ENCODE results near the gene TSPAN31. TPM values are rescaled to one million over a fixed set of nuclear protein-coding genes. Genes with fewer than 3 reads are reported as not detected.
A peak's percentile ranks its signal among the peaks of the same experiment; 100 is the strongest.

TSPAN31 gene
- total and polyA plus RNA-seq, 9 of the 15 experiments (the other 6 are each of a cell fraction or from before 2014, with no cell fraction given): 11.3 to 26.4 (median 14.3) TPM

DNA sequence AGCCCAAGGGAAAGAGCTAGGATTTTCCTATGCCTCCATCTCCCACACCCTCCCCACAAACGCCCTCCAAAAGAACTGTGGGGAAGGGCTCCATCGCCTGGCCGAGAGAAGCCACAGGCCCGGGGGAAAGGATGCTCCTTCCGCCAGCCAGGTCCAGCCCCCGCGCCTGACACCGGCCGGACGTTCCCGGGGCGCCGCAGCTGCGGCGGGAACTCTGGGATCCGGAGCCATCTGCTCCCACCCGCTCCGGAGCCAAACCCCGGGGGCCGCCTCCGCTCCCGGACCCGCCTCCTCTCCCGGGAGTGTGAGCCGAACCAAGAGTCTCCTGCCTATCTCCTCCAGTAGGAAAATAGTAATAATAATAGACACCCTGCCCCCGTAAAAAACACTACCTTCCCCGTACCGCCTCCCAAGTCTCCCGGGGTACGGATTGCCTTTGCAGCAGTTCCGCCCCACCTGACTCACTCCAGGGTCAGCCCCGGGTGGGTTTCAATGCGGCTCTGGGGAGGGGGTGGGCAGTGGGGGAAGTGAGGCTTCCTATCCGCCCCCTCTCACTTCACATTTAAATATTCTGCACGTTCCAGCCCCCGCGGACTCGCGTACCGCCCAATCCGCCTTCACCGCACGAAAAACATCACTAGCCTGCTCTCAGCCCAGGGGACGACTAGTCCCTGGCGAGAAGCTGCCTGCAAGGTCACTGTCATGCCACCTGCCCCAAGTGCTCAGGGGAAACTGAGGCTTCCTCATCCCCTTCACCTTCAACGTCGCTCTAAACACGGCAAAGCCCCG lies 8.7 kb upstream of the TSPAN31 start (continued):
- TF ChIP-seq SP2 (IDR thresholded peaks at IDR 0.05; ENCODE audit: extremely low read depth, low read depth, low read length, poor library complexity, severe bottlenecking) (no peak), ZNF717 (CRISPR knock-in tag; IDR thresholded peaks at IDR 0.05) (no peak), PYGO2 (tag; IDR thresholded peaks at IDR 0.05) (no peak), BRF1 (IDR thresholded peaks at IDR 0.05; ENCODE audit: borderline replicate concordance, extremely low read depth, insufficient read length) (no peak), NR2C1 (IDR thresholded peaks at IDR 0.05) (no peak), NR2C1 (tag; IDR thresholded peaks at IDR 0.05) (no peak), PURB (CRISPR knock-in tag; IDR thresholded peaks at IDR 0.05; ENCODE audit: low read depth) (no peak), ZNF764 (CRISPR knock-in tag; IDR thresholded peaks at IDR 0.05; ENCODE audit: low read depth) (no peak), FIP1L1 (IDR thresholded peaks at IDR 0.05; ENCODE audit: low read depth, low read length, poor library complexity, severe bottlenecking) (no peak), STAT5B (CRISPR knock-in tag; IDR thresholded peaks at IDR 0.05) (no peak), TCF7 (IDR thresholded peaks at IDR 0.05; ENCODE audit: borderline replicate concordance) (no peak), PHF21A (IDR thresholded peaks at IDR 0.05; ENCODE audit: borderline replicate concordance, low read depth) (no peak), FOSL1 (tag; conservative IDR thresholded peaks at IDR 0.05) (peak; percentile 24; the same call in 1 of the 2 replicates), POU5F1 (IDR thresholded peaks at IDR 0.05; ENCODE audit: borderline replicate concordance, low read depth, low read length, partially characterized antibody) (no peak), CAMTA2 (CRISPR knock-in tag; conservative IDR thresholded peaks at IDR 0.05) (no peak), CBX8 (IDR thresholded peaks at IDR 0.05; ENCODE audit: borderline replicate concordance, extremely low read depth, low read depth, low read length, poor library complexity, severe bottlenecking) (no peak), ETV1 (tag; conservative IDR thresholded peaks at IDR 0.05; ENCODE audit: low read depth) (peak; percentile 74)
- TF ChIP-seq, protein P1, sequence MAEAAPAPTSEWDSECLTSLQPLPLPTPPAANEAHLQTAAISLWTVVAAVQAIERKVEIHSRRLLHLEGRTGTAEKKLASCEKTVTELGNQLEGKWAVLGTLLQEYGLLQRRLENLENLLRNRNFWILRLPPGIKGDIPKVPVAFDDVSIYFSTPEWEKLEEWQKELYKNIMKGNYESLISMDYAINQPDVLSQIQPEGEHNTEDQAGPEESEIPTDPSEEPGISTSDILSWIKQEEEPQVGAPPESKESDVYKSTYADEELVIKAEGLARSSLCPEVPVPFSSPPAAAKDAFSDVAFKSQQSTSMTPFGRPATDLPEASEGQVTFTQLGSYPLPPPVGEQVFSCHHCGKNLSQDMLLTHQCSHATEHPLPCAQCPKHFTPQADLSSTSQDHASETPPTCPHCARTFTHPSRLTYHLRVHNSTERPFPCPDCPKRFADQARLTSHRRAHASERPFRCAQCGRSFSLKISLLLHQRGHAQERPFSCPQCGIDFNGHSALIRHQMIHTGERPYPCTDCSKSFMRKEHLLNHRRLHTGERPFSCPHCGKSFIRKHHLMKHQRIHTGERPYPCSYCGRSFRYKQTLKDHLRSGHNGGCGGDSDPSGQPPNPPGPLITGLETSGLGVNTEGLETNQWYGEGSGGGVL (CRISPR knock-in tag; IDR thresholded peaks at IDR 0.05): no peak
- TF ChIP-seq, protein P2, sequence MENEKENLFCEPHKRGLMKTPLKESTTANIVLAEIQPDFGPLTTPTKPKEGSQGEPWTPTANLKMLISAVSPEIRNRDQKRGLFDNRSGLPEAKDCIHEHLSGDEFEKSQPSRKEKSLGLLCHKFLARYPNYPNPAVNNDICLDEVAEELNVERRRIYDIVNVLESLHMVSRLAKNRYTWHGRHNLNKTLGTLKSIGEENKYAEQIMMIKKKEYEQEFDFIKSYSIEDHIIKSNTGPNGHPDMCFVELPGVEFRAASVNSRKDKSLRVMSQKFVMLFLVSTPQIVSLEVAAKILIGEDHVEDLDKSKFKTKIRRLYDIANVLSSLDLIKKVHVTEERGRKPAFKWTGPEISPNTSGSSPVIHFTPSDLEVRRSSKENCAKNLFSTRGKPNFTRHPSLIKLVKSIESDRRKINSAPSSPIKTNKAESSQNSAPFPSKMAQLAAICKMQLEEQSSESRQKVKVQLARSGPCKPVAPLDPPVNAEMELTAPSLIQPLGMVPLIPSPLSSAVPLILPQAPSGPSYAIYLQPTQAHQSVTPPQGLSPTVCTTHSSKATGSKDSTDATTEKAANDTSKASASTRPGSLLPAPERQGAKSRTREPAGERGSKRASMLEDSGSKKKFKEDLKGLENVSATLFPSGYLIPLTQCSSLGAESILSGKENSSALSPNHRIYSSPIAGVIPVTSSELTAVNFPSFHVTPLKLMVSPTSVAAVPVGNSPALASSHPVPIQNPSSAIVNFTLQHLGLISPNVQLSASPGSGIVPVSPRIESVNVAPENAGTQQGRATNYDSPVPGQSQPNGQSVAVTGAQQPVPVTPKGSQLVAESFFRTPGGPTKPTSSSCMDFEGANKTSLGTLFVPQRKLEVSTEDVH (IDR thresholded peaks at IDR 0.05; ENCODE audit: low read depth, partially characterized antibody): peak; percentile 52
- TF ChIP-seq, protein P3, sequence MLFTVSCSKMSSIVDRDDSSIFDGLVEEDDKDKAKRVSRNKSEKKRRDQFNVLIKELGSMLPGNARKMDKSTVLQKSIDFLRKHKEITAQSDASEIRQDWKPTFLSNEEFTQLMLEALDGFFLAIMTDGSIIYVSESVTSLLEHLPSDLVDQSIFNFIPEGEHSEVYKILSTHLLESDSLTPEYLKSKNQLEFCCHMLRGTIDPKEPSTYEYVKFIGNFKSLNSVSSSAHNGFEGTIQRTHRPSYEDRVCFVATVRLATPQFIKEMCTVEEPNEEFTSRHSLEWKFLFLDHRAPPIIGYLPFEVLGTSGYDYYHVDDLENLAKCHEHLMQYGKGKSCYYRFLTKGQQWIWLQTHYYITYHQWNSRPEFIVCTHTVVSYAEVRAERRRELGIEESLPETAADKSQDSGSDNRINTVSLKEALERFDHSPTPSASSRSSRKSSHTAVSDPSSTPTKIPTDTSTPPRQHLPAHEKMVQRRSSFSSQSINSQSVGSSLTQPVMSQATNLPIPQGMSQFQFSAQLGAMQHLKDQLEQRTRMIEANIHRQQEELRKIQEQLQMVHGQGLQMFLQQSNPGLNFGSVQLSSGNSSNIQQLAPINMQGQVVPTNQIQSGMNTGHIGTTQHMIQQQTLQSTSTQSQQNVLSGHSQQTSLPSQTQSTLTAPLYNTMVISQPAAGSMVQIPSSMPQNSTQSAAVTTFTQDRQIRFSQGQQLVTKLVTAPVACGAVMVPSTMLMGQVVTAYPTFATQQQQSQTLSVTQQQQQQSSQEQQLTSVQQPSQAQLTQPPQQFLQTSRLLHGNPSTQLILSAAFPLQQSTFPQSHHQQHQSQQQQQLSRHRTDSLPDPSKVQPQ (CRISPR knock-in tag; IDR thresholded peaks at IDR 0.05; ENCODE audit: borderline replicate concordance): no peak

Measured in K562 (cell line).